ENCODE measurements around the gene TRPM3. TPM values are rescaled to one million over a fixed set of nuclear protein-coding genes. Genes with fewer than 3 reads are reported as not detected.

The TRPM3 gene
- total RNA-seq, 4 donors from 2014 or later, result 0.57 to 4.4 (median 1.4) TPM; not detected in 1

GRCh38 chr9:70510157-70510770 is 611.2 kb downstream of the TRPM3 start:
- TF ChIP-seq CTCF (IDR thresholded peaks at IDR 0.05; ENCODE audit: low read depth), result no peak

DNA sequence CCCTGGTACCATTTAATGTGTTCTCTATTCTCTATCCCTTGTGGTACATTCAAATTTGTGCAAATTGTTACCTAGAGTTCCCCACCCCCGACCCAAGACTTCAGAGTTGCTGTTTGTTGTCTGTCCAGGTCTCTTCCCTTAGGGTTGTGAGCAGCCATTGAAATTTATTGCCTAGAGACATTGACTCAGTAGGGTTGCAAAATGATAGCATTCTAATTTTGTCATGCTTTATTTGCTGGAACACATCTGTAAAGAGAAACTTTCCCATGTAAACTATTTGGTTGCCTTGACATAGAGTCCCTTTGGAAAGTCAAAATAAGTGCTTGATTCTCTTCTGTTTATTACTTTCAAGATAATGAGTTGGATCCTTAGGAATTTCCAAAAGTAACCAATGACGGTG is 615.3 kb downstream of the TRPM3 start:
- TF ChIP-seq CTCF (IDR thresholded peaks at IDR 0.05; ENCODE audit: low read depth), result no peak

DNA sequence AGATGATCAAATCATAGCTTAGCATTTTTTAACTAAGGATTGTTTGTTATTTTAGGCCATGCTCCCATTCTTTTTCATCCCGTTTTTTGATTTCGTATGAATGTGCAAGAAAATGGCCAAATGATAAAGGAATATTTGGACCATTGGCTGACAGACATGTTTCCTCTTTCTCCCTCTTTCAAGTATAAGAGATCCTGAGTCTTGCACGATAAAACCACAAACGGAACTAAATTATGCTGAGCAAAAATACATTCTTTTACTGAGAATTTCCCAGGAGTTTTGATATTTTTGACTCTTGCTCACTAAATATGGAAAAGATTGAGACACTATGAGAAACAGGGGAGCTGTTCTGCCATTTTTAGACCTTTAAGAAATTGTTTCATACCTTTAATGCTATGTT is 616.6 kb downstream of the TRPM3 start:
- no peak for TF ChIP-seq CTCF (IDR thresholded peaks at IDR 0.05; ENCODE audit: low read depth)

GRCh38 chr9:70502690-70503089 is 618.7 kb downstream of the TRPM3 start:
- TF ChIP-seq CTCF (IDR thresholded peaks at IDR 0.05; ENCODE audit: low read depth), result no peak

DNA sequence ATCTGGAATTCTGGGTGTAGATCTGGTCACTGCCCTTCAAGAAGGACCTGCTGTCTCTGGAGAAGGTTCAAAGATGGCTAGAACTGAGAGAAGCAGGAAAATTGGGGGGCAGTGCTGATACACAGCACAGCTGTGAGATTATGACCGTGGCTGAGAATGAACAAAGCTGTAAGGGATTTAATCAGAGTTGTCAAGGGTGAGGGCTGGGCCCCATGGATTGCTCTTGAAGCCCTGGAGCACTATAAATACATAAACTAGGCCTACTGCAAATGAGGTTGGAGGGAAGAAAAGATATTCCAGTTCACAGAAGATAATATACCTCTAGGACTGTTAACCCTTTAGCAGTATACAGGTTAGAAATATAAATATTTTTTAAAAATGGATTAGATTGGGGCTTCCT is 620.6 kb downstream of the TRPM3 start:
- no peak for TF ChIP-seq CTCF (IDR thresholded peaks at IDR 0.05; ENCODE audit: low read depth)

- no peak for TF ChIP-seq CTCF (IDR thresholded peaks at IDR 0.05; ENCODE audit: low read depth)
Measured at GRCh38 chr9:70499621-70500020, 621.8 kb downstream of the TRPM3 start.

DNA sequence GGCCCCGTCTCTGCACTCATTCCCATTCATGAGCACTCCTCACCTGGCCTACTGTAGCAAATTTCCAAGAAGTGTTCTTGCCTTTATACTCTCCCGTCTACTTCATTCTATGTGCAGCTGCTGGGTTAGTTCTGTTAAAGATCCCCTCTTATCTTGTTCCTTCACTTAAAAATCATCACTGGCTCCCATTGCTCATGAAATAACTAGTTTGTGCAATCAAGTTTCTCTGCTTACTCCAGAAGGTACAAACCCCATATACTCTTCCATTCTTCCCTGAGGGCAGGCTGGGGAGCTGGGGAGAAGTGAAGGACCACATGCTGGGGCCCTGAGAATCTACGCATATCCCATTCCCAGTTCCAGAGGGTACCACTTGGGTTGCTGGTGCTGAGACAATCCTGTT is 622.6 kb downstream of the TRPM3 start:
- TF ChIP-seq CTCF (IDR thresholded peaks at IDR 0.05; ENCODE audit: low read depth), result no peak

Measured in subcutaneous adipose tissue (tissue), 4 donors.